ENCODE measurements around the gene UTP20. TPM values are rescaled to one million over a fixed set of nuclear protein-coding genes. Genes with fewer than 3 reads are reported as not detected.

Gene UTP20
- total RNA-seq, 1 experiment from 2014 or later: 42.2 TPM

DNA sequence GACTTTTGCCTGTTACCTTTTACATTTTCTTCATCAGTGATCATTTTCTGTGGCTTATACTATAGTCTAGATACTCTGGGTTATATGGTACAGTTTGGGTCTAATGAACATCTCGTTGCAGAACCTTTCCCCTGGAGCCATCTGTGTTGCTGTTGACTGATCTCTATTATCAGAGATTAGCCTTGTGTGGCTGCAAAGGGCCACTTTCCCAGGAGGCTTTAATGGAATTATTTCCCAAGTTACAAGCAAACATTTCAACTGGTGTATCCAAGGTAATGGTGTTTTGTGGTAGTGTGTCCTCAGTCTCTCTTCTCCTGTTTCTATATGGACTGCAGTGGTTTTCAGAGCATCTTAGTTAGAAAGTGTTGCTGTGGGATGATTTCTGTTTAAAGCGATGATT is 25.9 kb downstream of the UTP20 start:
- BruUV-seq (replicated peaks): no TSS peak
- H3K36me3 Mint-ChIP-seq (ENCODE audit: insufficient read depth, unreplicated experiment): peaks cover 38% of the 10 kb centered on the region
- CTCF ChIA-PET: no interaction called here
- no peak overlapping the region for H3K4me3 Mint-ChIP-seq (ENCODE audit: low read depth, unreplicated experiment)
- H3K9me3 Mint-ChIP-seq (ENCODE audit: low read depth, unreplicated experiment): no peaks in the 10 kb centered on the region
- no peak for DNase-seq
- TF ChIP-seq, protein P1, sequence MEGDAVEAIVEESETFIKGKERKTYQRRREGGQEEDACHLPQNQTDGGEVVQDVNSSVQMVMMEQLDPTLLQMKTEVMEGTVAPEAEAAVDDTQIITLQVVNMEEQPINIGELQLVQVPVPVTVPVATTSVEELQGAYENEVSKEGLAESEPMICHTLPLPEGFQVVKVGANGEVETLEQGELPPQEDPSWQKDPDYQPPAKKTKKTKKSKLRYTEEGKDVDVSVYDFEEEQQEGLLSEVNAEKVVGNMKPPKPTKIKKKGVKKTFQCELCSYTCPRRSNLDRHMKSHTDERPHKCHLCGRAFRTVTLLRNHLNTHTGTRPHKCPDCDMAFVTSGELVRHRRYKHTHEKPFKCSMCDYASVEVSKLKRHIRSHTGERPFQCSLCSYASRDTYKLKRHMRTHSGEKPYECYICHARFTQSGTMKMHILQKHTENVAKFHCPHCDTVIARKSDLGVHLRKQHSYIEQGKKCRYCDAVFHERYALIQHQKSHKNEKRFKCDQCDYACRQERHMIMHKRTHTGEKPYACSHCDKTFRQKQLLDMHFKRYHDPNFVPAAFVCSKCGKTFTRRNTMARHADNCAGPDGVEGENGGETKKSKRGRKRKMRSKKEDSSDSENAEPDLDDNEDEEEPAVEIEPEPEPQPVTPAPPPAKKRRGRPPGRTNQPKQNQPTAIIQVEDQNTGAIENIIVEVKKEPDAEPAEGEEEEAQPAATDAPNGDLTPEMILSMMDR (IDR thresholded peaks at IDR 0.05; ENCODE audit: unreplicated experiment): no peak
- no peak overlapping the region for H3K27ac Mint-ChIP-seq (ENCODE audit: unreplicated experiment)
- H3K27me3 Mint-ChIP-seq (ENCODE audit: unreplicated experiment): no peaks in the 10 kb centered on the region
- intact Hi-C loops (cut with micrococcal nuclease; ENCODE audit: unreplicated experiment): no loop called here
- no peaks in the 10 kb centered on the region for H3K4me1 Mint-ChIP-seq (ENCODE audit: low read depth, unreplicated experiment)

DNA sequence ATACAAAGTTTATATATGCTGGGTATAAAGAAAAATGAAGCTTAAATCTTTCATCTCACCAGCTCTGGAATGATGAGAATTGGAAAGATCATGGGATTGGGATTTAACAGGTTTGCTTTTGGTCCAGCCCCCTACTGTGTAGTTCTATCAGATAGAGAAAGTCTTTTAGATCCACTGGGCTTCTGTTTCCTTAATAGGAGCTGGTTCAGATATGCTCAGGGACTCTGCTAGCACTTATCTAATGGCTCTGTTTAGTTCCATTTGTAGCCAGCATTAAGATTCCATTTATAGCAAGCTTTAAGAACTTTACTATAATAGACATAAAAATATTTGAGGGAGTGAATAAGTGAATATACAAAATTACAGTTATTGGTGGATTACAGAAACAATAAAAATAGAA is 42.6 kb downstream of the UTP20 start:
- CTCF ChIA-PET: interaction anchor here (2.4 kb wide), 1 partner anchor 396 kb away, joined by 7 read pairs; no protein-coding TSS in a partner anchor
- no peak overlapping the region for H3K4me3 Mint-ChIP-seq (ENCODE audit: low read depth, unreplicated experiment)
- intact Hi-C loops (cut with micrococcal nuclease; ENCODE audit: unreplicated experiment): loop anchor here (10.0 kb wide), 1 partner anchor 968 kb away; the partner anchor contains the start of gene SLC17A8
- no peaks in the 10 kb centered on the region for H3K9me3 Mint-ChIP-seq (ENCODE audit: low read depth, unreplicated experiment)
- TF ChIP-seq, protein P1 (IDR thresholded peaks at IDR 0.05; ENCODE audit: unreplicated experiment): no peak
- H3K27me3 Mint-ChIP-seq (ENCODE audit: unreplicated experiment): no peaks in the 10 kb centered on the region
- DNase-seq: no peak
- no peak overlapping the region for H3K27ac Mint-ChIP-seq (ENCODE audit: unreplicated experiment)
- H3K4me1 Mint-ChIP-seq (ENCODE audit: low read depth, unreplicated experiment): no peaks in the 10 kb centered on the region
- H3K36me3 Mint-ChIP-seq (ENCODE audit: insufficient read depth, unreplicated experiment): peaks cover 20% of the 10 kb centered on the region
- no TSS peak for BruUV-seq (replicated peaks)

DNA sequence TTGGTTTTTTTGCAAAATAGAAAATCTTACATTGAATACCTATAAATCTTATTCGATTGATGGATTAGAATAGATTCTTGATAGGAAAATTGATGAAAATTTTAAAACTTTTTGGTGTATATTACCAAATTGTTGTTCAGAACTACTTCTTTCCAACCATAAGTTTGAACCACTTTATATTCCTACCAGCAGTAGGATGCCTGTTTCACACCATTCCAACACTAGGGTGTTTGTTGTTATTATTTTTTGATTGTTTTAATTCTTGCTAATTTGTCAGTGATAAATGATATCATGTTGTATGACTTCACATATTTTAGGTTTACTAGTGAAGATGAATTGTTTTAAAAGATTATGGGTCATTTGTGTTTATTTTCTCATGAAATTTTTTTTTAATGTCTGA is 43.4 kb downstream of the UTP20 start:
- Mint-ChIP-seq H3K4me1 (ENCODE audit: low read depth, unreplicated experiment) (no peaks in the 10 kb centered on the region), H3K4me3 (ENCODE audit: low read depth, unreplicated experiment) (no peak overlapping the region), H3K9me3 (ENCODE audit: low read depth, unreplicated experiment) (no peaks in the 10 kb centered on the region), H3K27me3 (ENCODE audit: unreplicated experiment) (no peaks in the 10 kb centered on the region), H3K27ac (ENCODE audit: unreplicated experiment) (no peak overlapping the region), H3K36me3 (ENCODE audit: insufficient read depth, unreplicated experiment) (peaks cover 18% of the 10 kb centered on the region)
- intact Hi-C loops (cut with micrococcal nuclease; ENCODE audit: unreplicated experiment): loop anchor here (1.0 to 10.0 kb wide), 3 partner anchors 397 to 968 kb away; partner anchors contain the start of gene SLC17A8
- CTCF ChIA-PET: interaction anchor here (1.0 to 2.4 kb wide), 3 partner anchors 23 to 496 kb away, joined by 4 to 7 read pairs (median 5); no protein-coding TSS in a partner anchor
- TF ChIP-seq, protein P1 (IDR thresholded peaks at IDR 0.05; ENCODE audit: unreplicated experiment): no peak
- DNase-seq: no peak
- no TSS peak for BruUV-seq (replicated peaks)

DNA sequence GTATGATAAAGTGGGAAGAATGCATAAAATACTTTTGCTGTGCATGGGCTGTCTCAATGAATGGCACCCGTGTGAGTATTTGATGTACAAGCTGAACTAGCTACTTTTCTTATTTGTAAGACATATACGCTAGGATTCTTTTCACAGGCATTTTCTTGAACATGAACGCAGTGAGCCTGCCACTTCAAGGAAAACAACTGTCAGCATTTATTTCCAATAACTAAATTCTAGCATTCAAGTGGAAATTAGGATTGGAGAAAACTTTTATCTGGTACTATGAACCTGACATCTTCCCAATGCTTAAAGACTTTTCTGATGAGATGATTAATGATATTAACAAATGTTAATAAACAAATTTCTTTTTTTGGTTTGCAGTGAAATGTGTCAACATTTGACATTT is 45.7 kb downstream of the UTP20 start:
- Mint-ChIP-seq H3K27me3 (ENCODE audit: unreplicated experiment) (no peaks in the 10 kb centered on the region), H3K4me1 (ENCODE audit: low read depth, unreplicated experiment) (no peaks in the 10 kb centered on the region), H3K4me3 (ENCODE audit: low read depth, unreplicated experiment) (no peak overlapping the region), H3K36me3 (ENCODE audit: insufficient read depth, unreplicated experiment) (peaks cover 12% of the 10 kb centered on the region), H3K9me3 (ENCODE audit: low read depth, unreplicated experiment) (no peaks in the 10 kb centered on the region), H3K27ac (ENCODE audit: unreplicated experiment) (no peak overlapping the region)
- intact Hi-C loops (cut with micrococcal nuclease; ENCODE audit: unreplicated experiment): loop anchor here (10.0 kb wide), 1 partner anchor 971 kb away; the partner anchor contains the start of gene SLC17A8
- DNase-seq: no peak
- CTCF ChIA-PET: no interaction called here
- no TSS peak for BruUV-seq (replicated peaks)
- TF ChIP-seq, protein P1 (IDR thresholded peaks at IDR 0.05; ENCODE audit: unreplicated experiment): no peak

All from Calu3 (cell line).